Neural crest cell (in vitro differentiated cells): ENCODE data around the gene PRKN. TPM values are rescaled to one million over a fixed set of nuclear protein-coding genes. Genes with fewer than 3 reads are reported as not detected.

Experiments
- DNase-seq: peaks from one replicate; pipeline ENCODE4 v3.0.0; 2021; ENCODE audit warnings: low read depth, mixed read lengths, low spot score
- H3K27ac Mint-ChIP-seq: one replicate; pipeline ENCODE4 v1.8.0; 2021; ENCODE audit warnings: mild to moderate bottlenecking, mixed read lengths; ENCODE audit not compliant: unreplicated experiment
- H3K27me3 Mint-ChIP-seq: 2 replicates; pipeline ENCODE4 v1.8.0; 2021; ENCODE audit warnings: low read depth, mild to moderate bottlenecking, mixed read lengths
- H3K36me3 Mint-ChIP-seq: 2 replicates; pipeline ENCODE4 v1.8.0; 2021; ENCODE audit warnings: low read depth, mild to moderate bottlenecking, mixed read lengths
- H3K4me1 Mint-ChIP-seq: 2 replicates; pipeline ENCODE4 v1.8.0; 2021; ENCODE audit warnings: mixed read lengths
- H3K4me3 Mint-ChIP-seq: one replicate; pipeline ENCODE4 v1.8.0; 2021; ENCODE audit warnings: mild to moderate bottlenecking, mixed read lengths
- H3K9me3 Mint-ChIP-seq: 2 replicates; pipeline ENCODE4 v1.8.0; 2021; ENCODE audit warnings: mixed read lengths
- CTCF ChIP-seq: fragments of 200-600 bp; sonication (generic); conservative IDR thresholded peaks from 2 replicates; pipeline ENCODE4 v1.5.0; 2021; ENCODE audit warnings: antibody characterized with exemption, mild to moderate bottlenecking
- total RNA-seq: library from RNA; stranded (reverse); gene quantifications from 2 replicates; pipeline ENCODE4 v1.2.1, GENCODE V29; 2021

Gene PRKN
- total RNA-seq, 1 donor from 2014 or later, result 3.2 TPM

- Mint-ChIP-seq H3K9me3 (no peaks in the 10 kb centered on the region), H3K27ac (no peak overlapping the region), H3K27me3 (no peaks in the 10 kb centered on the region), H3K4me3 (no peak overlapping the region), H3K4me1 (no peaks in the 10 kb centered on the region), H3K36me3 (no peaks in the 10 kb centered on the region)
- DNase-seq, result no peak
- TF ChIP-seq CTCF, result no peak
Observed at GRCh38 chr6:161453558-161453957, 1274.0 kb downstream of the PRKN start.

GRCh38 chr6:161452241-161452640 is 1275.3 kb downstream of the PRKN start:
- no peak for TF ChIP-seq CTCF
- no peaks in the 10 kb centered on the region for H3K27me3 Mint-ChIP-seq
- no peak for DNase-seq
- peaks cover 1% of the 10 kb centered on the region for H3K4me1 Mint-ChIP-seq
- no peaks in the 10 kb centered on the region for H3K9me3 Mint-ChIP-seq
- H3K4me3 Mint-ChIP-seq, result no peak overlapping the region
- H3K27ac Mint-ChIP-seq, result no peak overlapping the region
- H3K36me3 Mint-ChIP-seq, result no peaks in the 10 kb centered on the region

GRCh38 chr6:161449521-161449920 is 1278.0 kb downstream of the PRKN start:
- DNase-seq, result no peak
- no peaks in the 10 kb centered on the region for H3K9me3 Mint-ChIP-seq
- no peak for TF ChIP-seq CTCF
- H3K4me3 Mint-ChIP-seq, result no peak overlapping the region
- H3K27me3 Mint-ChIP-seq, result peaks cover 2% of the 10 kb centered on the region
- no peaks in the 10 kb centered on the region for H3K36me3 Mint-ChIP-seq
- peaks cover 16% of the 10 kb centered on the region for H3K4me1 Mint-ChIP-seq
- H3K27ac Mint-ChIP-seq, result no peak overlapping the region

GRCh38 chr6:161446949-161447348 is 1280.6 kb downstream of the PRKN start:
- no peak for TF ChIP-seq CTCF
- DNase-seq, result no peak
- Mint-ChIP-seq H3K9me3 (no peaks in the 10 kb centered on the region), H3K4me1 (peaks cover 34% of the 10 kb centered on the region), H3K36me3 (no peaks in the 10 kb centered on the region), H3K4me3 (no peak overlapping the region), H3K27ac (peak overlapping the region; percentile 22), H3K27me3 (peaks cover 2% of the 10 kb centered on the region)

GRCh38 chr6:161446296-161446925 is 1281.2 kb downstream of the PRKN start:
- H3K9me3 Mint-ChIP-seq, result no peaks in the 10 kb centered on the region
- H3K4me1 Mint-ChIP-seq, result peaks cover 34% of the 10 kb centered on the region
- no peak overlapping the region for H3K4me3 Mint-ChIP-seq
- no peak for DNase-seq
- peaks cover 2% of the 10 kb centered on the region for H3K27me3 Mint-ChIP-seq
- H3K27ac Mint-ChIP-seq, result no peak overlapping the region
- H3K36me3 Mint-ChIP-seq, result no peaks in the 10 kb centered on the region
- TF ChIP-seq CTCF, result no peak
